Measurements from ENCODE around the gene RNF222. TPM values are rescaled to one million over a fixed set of nuclear protein-coding genes. Genes with fewer than 3 reads are reported as not detected.

RNF222 gene
- polyA plus RNA-seq, 2 of the 4 experiments (the other 2 are of a cell fraction): not detected

- POLR2A ChIA-PET: no interaction called here
- no peaks in the 10 kb centered on the region for H3K9me3 ChIP-seq
- CTCF ChIA-PET: no interaction called here
- peaks cover 16% of the 10 kb centered on the region for H3K4me1 ChIP-seq
- no peak overlapping the region for H3K4me2 ChIP-seq
- no peak overlapping the region for H3K4me3 ChIP-seq
- DNase-seq (ENCODE audit: low read depth in 1 of 2, low spot score in 1 of 2): no peak
- ATAC-seq: no peak
- WGBS (ENCODE audit: missing lambda C conversion rate): 87% methylated on average over 7 of the region's 7 CpGs
- no peak for TF ChIP-seq TFCP2L1 (CRISPR knock-in tag; IDR thresholded peaks at IDR 0.05)
- TF ChIP-seq RFX5 (IDR thresholded peaks at IDR 0.05): no peak
- TF ChIP-seq RNF2 (IDR thresholded peaks at IDR 0.05; ENCODE audit: borderline replicate concordance, low read depth): no peak
- no peak for TF ChIP-seq ZFP36 (IDR thresholded peaks at IDR 0.05; ENCODE audit: borderline replicate concordance, partially characterized antibody)
- TF ChIP-seq POLR2A (IDR thresholded peaks at IDR 0.05; ENCODE audit: low read length): no peak
- no peak for TF ChIP-seq HOXB5 (CRISPR knock-in tag; IDR thresholded peaks at IDR 0.05)
- TF ChIP-seq JUNB (IDR thresholded peaks at IDR 0.05): no peak
- TF ChIP-seq CTCF (IDR thresholded peaks at IDR 0.05): no peak
- TF ChIP-seq ELK1 (IDR thresholded peaks at IDR 0.05; ENCODE audit: low read depth, low read length): no peak
- TF ChIP-seq USF2 (IDR thresholded peaks at IDR 0.05): no peak
- TF ChIP-seq EHF (CRISPR knock-in tag; IDR thresholded peaks at IDR 0.05): no peak
- no peak for TF ChIP-seq PHF8 (IDR thresholded peaks at IDR 0.05; ENCODE audit: borderline replicate concordance, low read depth)
- no peak for TF ChIP-seq KDM1A (IDR thresholded peaks at IDR 0.05; ENCODE audit: low read depth)
- no peak for TF ChIP-seq NR3C1 (IDR thresholded peaks at IDR 0.05)
- no peak for TF ChIP-seq BCL3 (IDR thresholded peaks at IDR 0.05)
- TF ChIP-seq CHD2 (IDR thresholded peaks at IDR 0.05; ENCODE audit: low read length, partially characterized antibody): no peak
- FAIRE-seq: no peak
- H3K27ac ChIP-seq: no peak overlapping the region
These were observed 25.2 kb downstream of the RNF222 start for GRCh38 chr17:8372422-8372821.

GRCh38 chr17:8371786-8372185, 25.8 kb downstream of the RNF222 start:
- ATAC-seq (no peak), DNase-seq (ENCODE audit: low read depth in 1 of 2, low spot score in 1 of 2) (no peak), FAIRE-seq (no peak)
- TF ChIP-seq TP53 (CRISPR knock-in tag; IDR thresholded peaks at IDR 0.05): no peak
- TF ChIP-seq RARB (CRISPR knock-in tag; IDR thresholded peaks at IDR 0.05): no peak
- no peak for TF ChIP-seq MAX (IDR thresholded peaks at IDR 0.05)
- no peak for TF ChIP-seq MAZ (IDR thresholded peaks at IDR 0.05; ENCODE audit: borderline replicate concordance, low read depth, low read length)
- TF ChIP-seq CHD4 (IDR thresholded peaks at IDR 0.05; ENCODE audit: borderline replicate concordance): no peak
- no peak for TF ChIP-seq MYC (IDR thresholded peaks at IDR 0.05; ENCODE audit: borderline replicate concordance, low read length)
- no peak for TF ChIP-seq ATOH8 (CRISPR knock-in tag; IDR thresholded peaks at IDR 0.05; ENCODE audit: low read depth)
- TF ChIP-seq FOXS1 (CRISPR knock-in tag; IDR thresholded peaks at IDR 0.05): no peak
- H3K4me2 ChIP-seq: no peak overlapping the region
- no peak overlapping the region for H3K4me3 ChIP-seq
- peaks cover 10% of the 10 kb centered on the region for H3K4me1 ChIP-seq
- H3K9me3 ChIP-seq: no peaks in the 10 kb centered on the region
- ChIA-PET POLR2A (no interaction called here), CTCF (interaction anchor here (1.1 to 1.3 kb wide), 2 partner anchors 12 to 15 kb away, joined by 3 to 7 read pairs; no protein-coding TSS in a partner anchor)
- H3K27ac ChIP-seq: no peak overlapping the region
- 82% methylated on average over 4 of the region's 4 CpGs for WGBS (ENCODE audit: missing lambda C conversion rate)
